Activated CD8-positive, alpha-beta T cell treated with anti-CD3 and anti-CD28 coated beads for 36 hours (primary cell): ENCODE measurements around the gene DCHS2. TPM values are rescaled to one million over a fixed set of nuclear protein-coding genes. Genes with fewer than 3 reads are reported as not detected.

Source experiments
- ATAC-seq: fragments of 200-7000 bp; cut with Tn5 transposase; one replicate; pipeline ENCODE4 v1.10.0; 2021; ENCODE audit warnings: mild to moderate bottlenecking, moderate library complexity
- CTCF ChIA-PET: fragments of 350-600 bp; sonication (Branson Sonifier 250); formaldehyde crosslinking; loops from one replicate; lab custom pipeline; 2021; ENCODE audit warnings: antibody characterized with exemption; lab: Charles Lee
- POLR2A ChIA-PET: fragments of 350-600 bp; sonication (Branson Sonifier 250); formaldehyde crosslinking; loops from one replicate; lab custom pipeline; 2021; ENCODE audit warnings: antibody characterized with exemption; lab: Charles Lee
- DNase-seq: peaks from one replicate; pipeline ENCODE4 v3.0.0-alpha.2; 2020
- H3K27ac Mint-ChIP-seq: one replicate; pipeline ENCODE4 v1.8.0; 2021; ENCODE audit warnings: mild to moderate bottlenecking, mixed read lengths
- H3K27me3 Mint-ChIP-seq: one replicate; pipeline ENCODE4 v1.8.0; 2021; ENCODE audit warnings: mixed read lengths
- H3K36me3 Mint-ChIP-seq: one replicate; pipeline ENCODE4 v1.8.0; 2021; ENCODE audit warnings: low read depth, mixed read lengths
- H3K4me1 Mint-ChIP-seq: one replicate; pipeline ENCODE4 v1.8.0; 2021; ENCODE audit warnings: low read depth, mixed read lengths
- H3K4me3 Mint-ChIP-seq: one replicate; pipeline ENCODE4 v1.8.0; 2021; ENCODE audit warnings: mild to moderate bottlenecking, moderate library complexity, mixed read lengths
- H3K9me3 Mint-ChIP-seq: one replicate; pipeline ENCODE4 v1.8.0; 2021; ENCODE audit warnings: mixed read lengths
- intact Hi-C: fragments of 100-400 bp; cut with micrococcal nuclease; formaldehyde crosslinking; loops from one replicate; pipeline ENCODE4 v1.10.0; 2022
- total RNA-seq, 2 experiments: library from RNA; stranded (reverse); gene quantifications; one replicate each; pipeline ENCODE4 v1.2.3, GENCODE V29; 2021
- TF ChIP-seq, protein P1 (sequence below): fragments of 200-600 bp; IDR thresholded peaks from one replicate; pipeline ENCODE4 v1.8.0; 2022; ENCODE audit warnings: antibody characterized with exemption, mild to moderate bottlenecking

DCHS2 gene, protein sequence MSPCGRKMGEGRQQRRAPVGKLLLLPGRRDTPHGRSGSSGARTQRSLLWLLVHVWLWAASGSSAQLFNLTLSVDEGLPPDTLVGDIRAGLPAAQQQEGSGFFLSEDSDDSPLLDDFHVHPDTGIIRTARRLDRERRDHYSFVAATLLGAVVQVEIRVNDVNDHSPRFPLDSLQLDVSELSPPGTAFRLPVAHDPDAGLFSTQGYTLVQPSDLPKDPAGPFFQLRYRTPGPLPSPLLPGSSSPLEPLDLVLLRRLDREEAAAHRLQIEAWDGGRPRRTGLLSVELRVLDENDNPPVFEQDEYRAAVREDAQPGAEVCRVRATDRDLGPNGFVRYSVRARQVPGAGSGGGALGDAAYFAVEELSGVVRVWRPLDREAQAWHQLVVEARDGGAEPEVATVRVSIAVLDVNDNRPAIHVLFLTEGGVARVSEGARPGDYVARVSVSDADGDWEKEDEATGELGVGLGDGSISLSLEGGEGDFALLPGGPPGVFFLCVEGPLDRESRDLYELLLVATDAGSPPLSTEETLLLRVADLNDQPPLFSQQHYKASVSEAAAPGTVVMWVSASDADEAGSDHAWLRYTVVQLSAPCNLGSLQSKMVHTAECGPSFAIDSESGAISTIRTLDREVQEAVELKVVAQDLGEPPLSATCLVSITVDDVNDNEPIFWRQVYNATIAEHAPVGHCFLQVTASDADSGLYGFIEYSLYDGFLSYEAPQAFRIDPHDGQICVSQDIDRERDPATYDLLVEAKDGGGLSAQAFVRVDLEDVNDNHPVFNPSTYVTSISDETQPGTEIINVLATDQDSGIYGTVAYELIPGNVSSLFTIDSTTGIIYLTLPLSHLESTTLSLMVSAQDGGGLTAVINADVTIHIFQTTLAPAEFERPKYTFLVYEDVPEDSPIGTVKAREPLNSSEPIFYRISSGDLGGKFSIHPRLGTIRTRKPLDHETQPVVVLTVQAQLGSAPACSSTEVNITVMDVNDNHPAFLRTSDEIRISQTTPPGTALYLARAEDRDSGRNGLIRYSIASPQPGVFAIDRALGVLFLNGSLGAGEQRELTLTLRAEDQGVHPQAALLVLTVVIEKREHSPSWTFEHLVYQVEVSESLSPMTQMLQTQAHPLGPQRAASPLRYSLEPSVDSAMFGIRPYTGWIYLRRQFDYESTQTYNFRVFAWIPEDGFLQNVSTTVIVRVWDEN (N-terminal part only)
- not detected for total RNA-seq

DNA sequence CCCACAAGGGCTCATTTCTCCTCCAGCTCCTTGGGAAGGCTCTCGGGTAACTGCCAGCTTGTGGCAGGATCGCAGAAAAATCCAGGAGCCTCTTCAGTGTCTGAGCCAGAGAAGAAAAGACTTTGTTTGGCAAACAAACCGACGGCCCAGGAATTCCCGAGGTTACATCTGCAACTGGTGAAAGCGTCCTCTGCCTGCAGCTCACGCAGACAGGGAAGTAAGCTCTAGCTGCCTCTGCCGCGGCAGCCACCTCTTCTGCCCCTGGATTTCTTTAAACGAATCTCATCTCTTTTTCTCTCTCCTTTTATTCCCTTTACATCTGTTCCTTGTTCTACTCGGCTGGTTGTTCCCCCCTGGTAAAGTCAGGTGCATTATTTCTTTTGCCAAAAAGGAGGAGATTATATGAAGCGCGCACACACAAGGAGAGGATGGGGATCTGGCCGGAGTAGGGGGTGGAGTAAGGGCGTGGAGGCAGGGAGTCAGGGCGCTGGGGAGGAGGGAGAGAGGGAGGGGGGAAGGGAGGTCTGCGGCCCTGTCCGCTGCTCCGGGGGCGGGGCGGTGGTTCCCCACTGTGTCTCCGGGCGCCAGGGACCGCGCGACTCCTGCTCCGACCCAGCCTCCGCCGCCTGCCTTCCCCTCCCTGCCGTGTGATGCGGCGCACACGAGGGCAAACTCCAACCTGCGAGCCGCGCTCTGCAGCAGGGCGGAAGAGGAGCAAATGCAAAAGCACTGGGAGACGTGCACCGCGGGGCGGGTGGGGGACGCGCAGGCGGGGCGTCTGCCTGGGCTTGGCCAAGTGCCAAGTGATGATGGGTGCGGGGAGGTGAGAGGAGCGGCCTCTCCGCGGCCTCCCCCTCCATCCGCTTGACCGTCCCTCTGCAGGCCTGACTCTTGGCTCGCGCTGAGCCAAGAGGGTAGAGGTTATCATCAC, at the start of gene DCHS2:
DCHS2 (minus strand) TSS at position 459 of the 931 bp plus-strand sequence; CDS start at position 15, 444 bp downstream.
- DNase-seq (peak; percentile 42), ATAC-seq (peak; percentile 60)
- Mint-ChIP-seq H3K4me1 (peaks cover 16% of the 10 kb centered on the region), H3K36me3 (no peaks in the 10 kb centered on the region), H3K27ac (no peak within 1 kb of the TSS), H3K9me3 (no peaks in the 10 kb centered on the region), H3K27me3 (peaks cover 58% of the 10 kb centered on the region), H3K4me3 (peak within 1 kb of the TSS; percentile 63)
- intact Hi-C loops = no loop called here
- ChIA-PET CTCF (no interaction called here), POLR2A (interaction anchor here (0.9 kb wide), 1 partner anchor 58 kb away, joined by 3 read pairs; the partner anchor contains the start of gene PLRG1)
- TF ChIP-seq, protein P1, sequence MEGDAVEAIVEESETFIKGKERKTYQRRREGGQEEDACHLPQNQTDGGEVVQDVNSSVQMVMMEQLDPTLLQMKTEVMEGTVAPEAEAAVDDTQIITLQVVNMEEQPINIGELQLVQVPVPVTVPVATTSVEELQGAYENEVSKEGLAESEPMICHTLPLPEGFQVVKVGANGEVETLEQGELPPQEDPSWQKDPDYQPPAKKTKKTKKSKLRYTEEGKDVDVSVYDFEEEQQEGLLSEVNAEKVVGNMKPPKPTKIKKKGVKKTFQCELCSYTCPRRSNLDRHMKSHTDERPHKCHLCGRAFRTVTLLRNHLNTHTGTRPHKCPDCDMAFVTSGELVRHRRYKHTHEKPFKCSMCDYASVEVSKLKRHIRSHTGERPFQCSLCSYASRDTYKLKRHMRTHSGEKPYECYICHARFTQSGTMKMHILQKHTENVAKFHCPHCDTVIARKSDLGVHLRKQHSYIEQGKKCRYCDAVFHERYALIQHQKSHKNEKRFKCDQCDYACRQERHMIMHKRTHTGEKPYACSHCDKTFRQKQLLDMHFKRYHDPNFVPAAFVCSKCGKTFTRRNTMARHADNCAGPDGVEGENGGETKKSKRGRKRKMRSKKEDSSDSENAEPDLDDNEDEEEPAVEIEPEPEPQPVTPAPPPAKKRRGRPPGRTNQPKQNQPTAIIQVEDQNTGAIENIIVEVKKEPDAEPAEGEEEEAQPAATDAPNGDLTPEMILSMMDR = no peak

DNA sequence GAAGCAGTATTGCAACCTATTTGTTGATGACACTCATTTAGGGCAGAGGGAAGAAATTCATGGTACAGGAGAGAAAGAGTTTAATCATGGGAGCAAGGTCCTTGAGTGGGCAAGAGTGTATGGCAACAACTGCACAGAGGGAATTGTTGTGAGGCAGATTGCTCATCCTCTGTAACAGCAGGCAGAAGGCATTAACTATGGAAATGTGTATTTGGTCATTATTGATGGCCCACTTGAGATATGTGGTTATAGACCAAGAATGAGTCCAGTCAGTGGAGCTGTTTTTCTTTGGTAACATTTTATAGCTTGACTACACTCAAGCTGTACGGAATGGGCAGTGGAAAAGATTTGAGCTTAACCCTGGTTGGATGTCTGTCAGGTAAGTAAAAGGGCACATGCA, 42.7 kb upstream of the DCHS2 start:
- DNase-seq = no peak
- ChIA-PET POLR2A (no interaction called here), CTCF (interaction anchor here (0.6 kb wide), 1 partner anchor 25 kb away, joined by 3 read pairs; no protein-coding TSS in a partner anchor)
- Mint-ChIP-seq H3K4me3 (no peak overlapping the region), H3K9me3 (no peaks in the 10 kb centered on the region), H3K27me3 (no peaks in the 10 kb centered on the region), H3K27ac (peak overlapping the region; percentile 4), H3K36me3 (peaks cover 12% of the 10 kb centered on the region), H3K4me1 (no peaks in the 10 kb centered on the region)
- intact Hi-C loops = no loop called here
- TF ChIP-seq, protein P1 = no peak
- ATAC-seq = no peak

DNA sequence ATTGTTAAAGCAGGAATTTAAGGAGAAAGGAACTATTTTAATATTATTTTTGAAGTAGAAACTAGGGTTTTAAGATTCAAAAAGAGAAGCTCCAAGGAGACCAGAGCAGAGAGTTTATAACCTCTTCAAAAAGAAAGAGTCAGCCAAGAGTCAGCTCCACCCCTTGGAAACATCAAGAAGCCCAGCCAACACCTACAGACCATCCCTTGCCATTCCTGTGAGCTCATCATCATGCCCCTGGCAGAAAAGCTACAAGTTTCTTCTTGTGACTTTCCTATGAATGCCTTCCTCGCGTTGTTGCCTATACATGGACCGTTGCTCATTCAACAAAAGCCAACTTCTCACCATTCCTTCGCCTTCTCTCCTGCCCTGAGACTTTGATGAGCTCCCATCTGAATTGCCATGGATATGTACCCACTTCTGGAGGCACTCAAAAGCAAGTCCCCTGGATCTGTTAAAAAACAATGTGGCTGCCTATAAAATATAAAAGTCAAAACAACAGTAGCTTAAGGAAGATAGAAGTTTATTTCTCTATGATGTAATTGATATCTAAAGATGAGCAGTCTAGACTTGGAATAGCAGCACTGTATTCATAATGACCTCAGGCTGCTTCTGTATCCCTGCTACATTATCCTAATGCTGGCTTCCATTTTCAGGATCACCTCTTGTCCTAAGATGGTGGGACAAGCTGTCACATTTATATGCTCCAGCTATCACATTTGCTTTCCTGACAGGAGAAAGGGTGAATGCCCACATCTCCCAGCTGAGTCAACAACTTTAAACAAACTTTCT, 38.3 kb upstream of the DCHS2 start:
- no peak for ATAC-seq
- POLR2A ChIA-PET = no interaction called here
- CTCF ChIA-PET = interaction anchor here (1.2 to 1.3 kb wide), 2 partner anchors 19 to 22 kb away, joined by 4 to 6 read pairs; no protein-coding TSS in a partner anchor

More for the DNA sequence above, 38.3 kb upstream of the DCHS2 start:
- Mint-ChIP-seq H3K27ac (no peak overlapping the region), H3K27me3 (peaks cover 13% of the 10 kb centered on the region), H3K4me3 (no peak overlapping the region), H3K36me3 (no peaks in the 10 kb centered on the region), H3K9me3 (no peaks in the 10 kb centered on the region), H3K4me1 (no peaks in the 10 kb centered on the region)
- TF ChIP-seq, protein P1 = no peak
- no peak for DNase-seq
- intact Hi-C loops = no loop called here
